ENCODE measurements around the gene DSCAML1.

DSCAML1 gene

DNA sequence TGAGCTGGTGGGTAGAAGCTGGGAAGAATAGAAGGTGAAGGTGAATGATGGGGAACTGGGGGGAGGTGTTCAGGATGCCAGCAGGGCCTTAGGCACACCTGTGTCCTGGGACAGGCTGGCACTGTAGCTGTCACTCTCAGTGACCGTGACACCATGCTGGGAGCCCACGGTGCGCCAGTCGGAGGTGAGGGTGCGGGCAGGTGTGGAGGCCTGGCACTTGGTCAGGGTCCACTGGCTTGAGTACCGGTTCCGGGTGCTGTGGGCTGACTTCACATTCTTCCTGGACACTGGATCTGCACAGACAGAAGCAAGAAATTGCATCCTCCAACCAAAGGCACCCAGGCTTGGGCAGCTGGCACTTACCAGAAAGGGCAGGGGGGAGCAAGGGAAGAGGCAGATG lies 365.6 kb downstream of the DSCAML1 start:
- TF ChIP-seq, protein P1, sequence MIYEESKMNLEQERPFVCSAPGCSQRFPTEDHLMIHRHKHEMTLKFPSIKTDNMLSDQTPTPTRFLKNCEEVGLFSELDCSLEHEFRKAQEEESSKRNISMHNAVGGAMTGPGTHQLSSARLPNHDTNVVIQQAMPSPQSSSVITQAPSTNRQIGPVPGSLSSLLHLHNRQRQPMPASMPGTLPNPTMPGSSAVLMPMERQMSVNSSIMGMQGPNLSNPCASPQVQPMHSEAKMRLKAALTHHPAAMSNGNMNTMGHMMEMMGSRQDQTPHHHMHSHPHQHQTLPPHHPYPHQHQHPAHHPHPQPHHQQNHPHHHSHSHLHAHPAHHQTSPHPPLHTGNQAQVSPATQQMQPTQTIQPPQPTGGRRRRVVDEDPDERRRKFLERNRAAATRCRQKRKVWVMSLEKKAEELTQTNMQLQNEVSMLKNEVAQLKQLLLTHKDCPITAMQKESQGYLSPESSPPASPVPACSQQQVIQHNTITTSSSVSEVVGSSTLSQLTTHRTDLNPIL (CRISPR knock-in tag; IDR thresholded peaks at IDR 0.05; ENCODE audit: low read depth): no peak
- TF ChIP-seq, protein P2, sequence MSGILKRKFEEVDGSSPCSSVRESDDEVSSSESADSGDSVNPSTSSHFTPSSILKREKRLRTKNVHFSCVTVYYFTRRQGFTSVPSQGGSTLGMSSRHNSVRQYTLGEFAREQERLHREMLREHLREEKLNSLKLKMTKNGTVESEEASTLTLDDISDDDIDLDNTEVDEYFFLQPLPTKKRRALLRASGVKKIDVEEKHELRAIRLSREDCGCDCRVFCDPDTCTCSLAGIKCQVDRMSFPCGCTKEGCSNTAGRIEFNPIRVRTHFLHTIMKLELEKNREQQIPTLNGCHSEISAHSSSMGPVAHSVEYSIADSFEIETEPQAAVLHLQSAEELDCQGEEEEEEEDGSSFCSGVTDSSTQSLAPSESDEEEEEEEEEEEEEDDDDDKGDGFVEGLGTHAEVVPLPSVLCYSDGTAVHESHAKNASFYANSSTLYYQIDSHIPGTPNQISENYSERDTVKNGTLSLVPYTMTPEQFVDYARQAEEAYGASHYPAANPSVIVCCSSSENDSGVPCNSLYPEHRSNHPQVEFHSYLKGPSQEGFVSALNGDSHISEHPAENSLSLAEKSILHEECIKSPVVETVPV (CRISPR knock-in tag; IDR thresholded peaks at IDR 0.05): no peak
- TF ChIP-seq BACH2 (CRISPR knock-in tag; IDR thresholded peaks at IDR 0.05; ENCODE audit: borderline replicate concordance) (no peak), ZFP3 (CRISPR knock-in tag; IDR thresholded peaks at IDR 0.05) (no peak), ZNF8 (CRISPR knock-in tag; IDR thresholded peaks at IDR 0.05) (no peak), GLIS3 (CRISPR knock-in tag; IDR thresholded peaks at IDR 0.05) (no peak), OSR1 (CRISPR knock-in tag; IDR thresholded peaks at IDR 0.05) (no peak), ZNF565 (CRISPR knock-in tag; conservative IDR thresholded peaks at IDR 0.05; ENCODE audit: low read depth) (no peak), ESRRG (CRISPR knock-in tag; IDR thresholded peaks at IDR 0.05) (no peak)
- ATAC-seq: no peak

DNA sequence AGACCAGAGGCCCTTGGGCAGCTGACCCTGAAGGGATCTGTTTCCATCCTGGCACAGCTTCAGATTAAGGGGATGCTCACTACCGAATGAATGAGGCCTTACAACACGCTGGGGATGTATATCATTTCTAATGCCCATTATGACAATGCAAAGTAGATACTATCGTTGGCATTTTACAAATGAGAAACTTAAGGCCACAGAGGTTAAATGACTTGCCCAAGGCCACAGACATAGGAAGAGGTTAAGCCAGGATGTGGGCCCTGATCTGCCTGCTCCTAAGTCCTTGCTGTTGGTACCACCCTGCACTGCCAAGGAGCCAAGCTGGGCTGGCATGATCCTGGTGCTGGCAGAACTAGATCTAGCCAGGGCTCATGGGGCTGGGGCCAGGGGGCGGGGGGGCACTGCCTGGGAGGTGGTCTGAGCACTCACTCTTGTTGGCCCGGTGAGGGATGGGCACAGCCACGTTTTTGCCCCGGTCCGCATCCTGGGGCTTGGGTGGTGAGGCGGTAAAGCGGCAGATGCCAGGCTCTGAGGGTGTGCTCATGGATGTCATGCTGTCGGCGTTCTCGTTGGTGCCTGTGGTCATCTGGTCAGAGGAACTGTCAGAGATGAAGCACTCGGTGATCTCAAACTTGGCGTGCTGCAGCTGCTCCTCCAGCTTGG lies 366.6 kb downstream of the DSCAML1 start:
- no peak for ATAC-seq
- TF ChIP-seq PPARA (CRISPR knock-in tag; IDR thresholded peaks at IDR 0.05; ENCODE audit: borderline replicate concordance) (no peak), ZNF8 (CRISPR knock-in tag; IDR thresholded peaks at IDR 0.05) (no peak), ZNF70 (CRISPR knock-in tag; IDR thresholded peaks at IDR 0.05) (no peak), ZFP3 (CRISPR knock-in tag; IDR thresholded peaks at IDR 0.05) (no peak), GLIS3 (CRISPR knock-in tag; IDR thresholded peaks at IDR 0.05) (no peak), TCF4 (CRISPR knock-in tag; IDR thresholded peaks at IDR 0.05; ENCODE audit: borderline replicate concordance) (no peak), RARB (CRISPR knock-in tag; IDR thresholded peaks at IDR 0.05) (no peak)
- TF ChIP-seq, protein P1 (CRISPR knock-in tag; IDR thresholded peaks at IDR 0.05; ENCODE audit: low read depth): no peak

DNA sequence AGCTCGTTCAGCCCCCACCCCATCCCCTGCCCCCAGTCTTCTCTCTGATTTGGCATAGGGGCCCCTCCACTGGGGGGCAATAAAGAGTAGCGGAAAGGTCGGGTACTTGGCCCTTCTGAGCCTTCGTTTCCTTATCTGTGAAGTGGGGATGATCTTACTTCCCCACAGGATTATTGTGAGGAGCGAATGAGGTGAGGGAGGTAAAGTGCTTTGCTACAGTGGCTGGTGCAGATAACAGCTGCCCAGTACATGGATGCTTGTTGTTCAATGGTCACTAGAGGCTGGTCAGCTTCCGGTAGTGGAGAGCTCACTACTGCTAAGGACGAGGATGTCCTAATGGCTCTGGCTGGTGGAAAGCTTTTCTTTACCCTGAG lies 368.2 kb downstream of the DSCAML1 start:
- no peak for ATAC-seq
- TF ChIP-seq GLIS3 (CRISPR knock-in tag; IDR thresholded peaks at IDR 0.05) (no peak), BACH2 (CRISPR knock-in tag; IDR thresholded peaks at IDR 0.05; ENCODE audit: borderline replicate concordance) (no peak), ZNF8 (CRISPR knock-in tag; IDR thresholded peaks at IDR 0.05) (no peak), ESRRG (CRISPR knock-in tag; IDR thresholded peaks at IDR 0.05) (no peak), OSR1 (CRISPR knock-in tag; IDR thresholded peaks at IDR 0.05) (no peak), SNAI2 (CRISPR knock-in tag; IDR thresholded peaks at IDR 0.05) (no peak), ARNTL (CRISPR knock-in tag; IDR thresholded peaks at IDR 0.05; ENCODE audit: borderline replicate concordance, low read depth) (no peak), ISL1 (CRISPR knock-in tag; IDR thresholded peaks at IDR 0.05) (no peak), PPARA (CRISPR knock-in tag; IDR thresholded peaks at IDR 0.05; ENCODE audit: borderline replicate concordance) (no peak), RARB (CRISPR knock-in tag; IDR thresholded peaks at IDR 0.05) (no peak), ZC3H10 (CRISPR knock-in tag; IDR thresholded peaks at IDR 0.05) (no peak), ZNF565 (CRISPR knock-in tag; conservative IDR thresholded peaks at IDR 0.05; ENCODE audit: low read depth) (no peak), CSDC2 (CRISPR knock-in tag; IDR thresholded peaks at IDR 0.05) (no peak), ZFP3 (CRISPR knock-in tag; IDR thresholded peaks at IDR 0.05) (no peak), TOX (CRISPR knock-in tag; IDR thresholded peaks at IDR 0.05; ENCODE audit: borderline replicate concordance) (no peak), TCF4 (CRISPR knock-in tag; IDR thresholded peaks at IDR 0.05; ENCODE audit: borderline replicate concordance) (no peak)
- TF ChIP-seq, protein P3, sequence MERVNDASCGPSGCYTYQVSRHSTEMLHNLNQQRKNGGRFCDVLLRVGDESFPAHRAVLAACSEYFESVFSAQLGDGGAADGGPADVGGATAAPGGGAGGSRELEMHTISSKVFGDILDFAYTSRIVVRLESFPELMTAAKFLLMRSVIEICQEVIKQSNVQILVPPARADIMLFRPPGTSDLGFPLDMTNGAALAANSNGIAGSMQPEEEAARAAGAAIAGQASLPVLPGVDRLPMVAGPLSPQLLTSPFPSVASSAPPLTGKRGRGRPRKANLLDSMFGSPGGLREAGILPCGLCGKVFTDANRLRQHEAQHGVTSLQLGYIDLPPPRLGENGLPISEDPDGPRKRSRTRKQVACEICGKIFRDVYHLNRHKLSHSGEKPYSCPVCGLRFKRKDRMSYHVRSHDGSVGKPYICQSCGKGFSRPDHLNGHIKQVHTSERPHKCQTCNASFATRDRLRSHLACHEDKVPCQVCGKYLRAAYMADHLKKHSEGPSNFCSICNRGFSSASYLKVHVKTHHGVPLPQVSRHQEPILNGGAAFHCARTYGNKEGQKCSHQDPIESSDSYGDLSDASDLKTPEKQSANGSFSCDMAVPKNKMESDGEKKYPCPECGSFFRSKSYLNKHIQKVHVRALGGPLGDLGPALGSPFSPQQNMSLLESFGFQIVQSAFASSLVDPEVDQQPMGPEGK (CRISPR knock-in tag; IDR thresholded peaks at IDR 0.05; ENCODE audit: borderline replicate concordance): no peak
- TF ChIP-seq, protein P1 (CRISPR knock-in tag; IDR thresholded peaks at IDR 0.05; ENCODE audit: low read depth): no peak
- TF ChIP-seq, protein P4, sequence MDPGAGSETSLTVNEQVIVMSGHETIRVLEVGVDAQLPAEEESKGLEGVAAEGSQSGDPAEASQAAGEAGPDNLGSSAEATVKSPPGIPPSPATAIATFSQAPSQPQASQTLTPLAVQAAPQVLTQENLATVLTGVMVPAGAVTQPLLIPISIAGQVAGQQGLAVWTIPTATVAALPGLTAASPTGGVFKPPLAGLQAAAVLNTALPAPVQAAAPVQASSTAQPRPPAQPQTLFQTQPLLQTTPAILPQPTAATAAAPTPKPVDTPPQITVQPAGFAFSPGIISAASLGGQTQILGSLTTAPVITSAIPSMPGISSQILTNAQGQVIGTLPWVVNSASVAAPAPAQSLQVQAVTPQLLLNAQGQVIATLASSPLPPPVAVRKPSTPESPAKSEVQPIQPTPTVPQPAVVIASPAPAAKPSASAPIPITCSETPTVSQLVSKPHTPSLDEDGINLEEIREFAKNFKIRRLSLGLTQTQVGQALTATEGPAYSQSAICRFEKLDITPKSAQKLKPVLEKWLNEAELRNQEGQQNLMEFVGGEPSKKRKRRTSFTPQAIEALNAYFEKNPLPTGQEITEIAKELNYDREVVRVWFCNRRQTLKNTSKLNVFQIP (CRISPR knock-in tag; IDR thresholded peaks at IDR 0.05; ENCODE audit: borderline replicate concordance, low read depth): no peak
- TF ChIP-seq, protein P5, sequence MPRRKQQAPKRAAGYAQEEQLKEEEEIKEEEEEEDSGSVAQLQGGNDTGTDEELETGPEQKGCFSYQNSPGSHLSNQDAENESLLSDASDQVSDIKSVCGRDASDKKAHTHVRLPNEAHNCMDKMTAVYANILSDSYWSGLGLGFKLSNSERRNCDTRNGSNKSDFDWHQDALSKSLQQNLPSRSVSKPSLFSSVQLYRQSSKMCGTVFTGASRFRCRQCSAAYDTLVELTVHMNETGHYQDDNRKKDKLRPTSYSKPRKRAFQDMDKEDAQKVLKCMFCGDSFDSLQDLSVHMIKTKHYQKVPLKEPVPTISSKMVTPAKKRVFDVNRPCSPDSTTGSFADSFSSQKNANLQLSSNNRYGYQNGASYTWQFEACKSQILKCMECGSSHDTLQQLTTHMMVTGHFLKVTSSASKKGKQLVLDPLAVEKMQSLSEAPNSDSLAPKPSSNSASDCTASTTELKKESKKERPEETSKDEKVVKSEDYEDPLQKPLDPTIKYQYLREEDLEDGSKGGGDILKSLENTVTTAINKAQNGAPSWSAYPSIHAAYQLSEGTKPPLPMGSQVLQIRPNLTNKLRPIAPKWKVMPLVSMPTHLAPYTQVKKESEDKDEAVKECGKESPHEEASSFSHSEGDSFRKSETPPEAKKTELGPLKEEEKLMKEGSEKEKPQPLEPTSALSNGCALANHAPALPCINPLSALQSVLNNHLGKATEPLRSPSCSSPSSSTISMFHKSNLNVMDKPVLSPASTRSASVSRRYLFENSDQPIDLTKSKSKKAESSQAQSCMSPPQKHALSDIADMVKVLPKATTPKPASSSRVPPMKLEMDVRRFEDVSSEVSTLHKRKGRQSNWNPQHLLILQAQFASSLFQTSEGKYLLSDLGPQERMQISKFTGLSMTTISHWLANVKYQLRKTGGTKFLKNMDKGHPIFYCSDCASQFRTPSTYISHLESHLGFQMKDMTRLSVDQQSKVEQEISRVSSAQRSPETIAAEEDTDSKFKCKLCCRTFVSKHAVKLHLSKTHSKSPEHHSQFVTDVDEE (CRISPR knock-in tag; IDR thresholded peaks at IDR 0.05): no peak

Data from SK-N-SH treated with all-trans-retinoic acid at 6 μM for 48 hours (cell line).